Transverse colon (tissue), 4 donors: ENCODE data around the gene PAQR9. TPM values are rescaled to one million over a fixed set of nuclear protein-coding genes. Genes with fewer than 3 reads are reported as not detected.

Experiments used
- DNase-seq: peaks from one replicate; pipeline ENCODE4 v3.0.0-alpha.2; 2019
- H3K27ac ChIP-seq, 4 donors: fragments of 200-600 bp; sonication (generic); 2 replicates each; pipeline ENCODE4 v1.5.1; 2016 to 2018; ENCODE audit warnings: inconsistent platforms in 4 of 4
- H3K27me3 ChIP-seq: fragments of 200-600 bp; sonication (generic); 2 replicates; pipeline ENCODE4 v1.5.1; 2017; ENCODE audit warnings: inconsistent platforms
- H3K36me3 ChIP-seq, 4 donors: fragments of 200-600 bp; sonication (generic); 2 replicates each; pipeline ENCODE4 v1.5.1; 2017 to 2019; ENCODE audit warnings: inconsistent platforms in 4 of 4
- H3K4me1 ChIP-seq, 4 donors: fragments of 200-600 bp; sonication (generic); 2 replicates each; pipeline ENCODE4 v1.5.1; 2017 to 2020; ENCODE audit warnings: inconsistent platforms in 4 of 4
- H3K4me3 ChIP-seq, 4 donors: fragments of 200-600 bp; sonication (generic); 1 replicate in 1 of 4; 2 replicates in 3 of 4; pipeline versions ENCODE4 v1.5.1 to v1.6.1; 2017 to 2019; ENCODE audit warnings: inconsistent platforms in 4 of 4
- H3K9me3 ChIP-seq, 2 donors: fragments of 200-600 bp; sonication (generic); 2 replicates each; pipeline ENCODE4 v1.5.1; 2017 to 2019; ENCODE audit warnings: inconsistent platforms in 2 of 2
- EP300 ChIP-seq: sonication (generic); formaldehyde crosslinking; IDR thresholded peaks from one replicate; pipeline ENCODE4 v1.6.1; 2017; ENCODE audit warnings: antibody characterized with exemption, low read depth
- POLR2A ChIP-seq: fragments of 450-650 bp; IDR thresholded peaks from one replicate; pipeline ENCODE4 v1.6.1; 2016; ENCODE audit warnings: antibody characterized with exemption, mild to moderate bottlenecking, moderate library complexity
- POLR2AphosphoS5 ChIP-seq, 3 donors: sonication (generic); formaldehyde crosslinking; IDR thresholded peaks; one replicate each; pipeline ENCODE4 v1.6.1; 2016; ENCODE audit warnings: antibody characterized with exemption in 3 of 3
- WGBS, 2 donors: methylation state at CpG; one replicate each; pipeline ENCODE4 v1.1.5; 2018; ENCODE audit warnings: low coverage in 1 of 2; 5-methylcytosine and 5-hydroxymethylcytosine counted together
- in situ Hi-C, 4 donors: fragments of 200-750 bp; cut with MboI; loops; one replicate each; pipeline versions ENCODE4 v1.15.0 to v1.15.1; 2017; ENCODE audit warnings: low sequenced_read_pairs in 3 of 4, low pct_ligation_motif_present in 1 of 4, low pct_unique_long_range_greater_than_20kb in 1 of 4
- intact Hi-C: fragments of 100-400 bp; cut with DNase I; formaldehyde crosslinking; loops from one replicate; pipeline ENCODE4 v1.15.1; 2023; ENCODE audit warnings: low total_unique reads
- total RNA-seq, 4 donors: library from RNA; depleted of rRNA; stranded (reverse); fragments of >200 nt; gene quantifications; one replicate each; pipeline ENCODE4 v1.1.0, GENCODE V29; 2016
- TF ChIP-seq, protein P1 (sequence below), 5 experiments: fragments of 200-600 bp in 3 of 5; fragments of 450-650 bp in 2 of 5; sonication (generic) in 3 of 5; IDR thresholded peaks; 1 replicate in 2 of 5; 2 replicates in 3 of 5; pipeline ENCODE4 v1.5.1; 2016 to 2017; ENCODE audit warnings: antibody characterized with exemption in 5 of 5, inconsistent platforms in 3 of 5, mild to moderate bottlenecking in 2 of 5, moderate library complexity in 1 of 5

The PAQR9 gene
- total RNA-seq, 4 donors from 2014 or later = not detected

DNA sequence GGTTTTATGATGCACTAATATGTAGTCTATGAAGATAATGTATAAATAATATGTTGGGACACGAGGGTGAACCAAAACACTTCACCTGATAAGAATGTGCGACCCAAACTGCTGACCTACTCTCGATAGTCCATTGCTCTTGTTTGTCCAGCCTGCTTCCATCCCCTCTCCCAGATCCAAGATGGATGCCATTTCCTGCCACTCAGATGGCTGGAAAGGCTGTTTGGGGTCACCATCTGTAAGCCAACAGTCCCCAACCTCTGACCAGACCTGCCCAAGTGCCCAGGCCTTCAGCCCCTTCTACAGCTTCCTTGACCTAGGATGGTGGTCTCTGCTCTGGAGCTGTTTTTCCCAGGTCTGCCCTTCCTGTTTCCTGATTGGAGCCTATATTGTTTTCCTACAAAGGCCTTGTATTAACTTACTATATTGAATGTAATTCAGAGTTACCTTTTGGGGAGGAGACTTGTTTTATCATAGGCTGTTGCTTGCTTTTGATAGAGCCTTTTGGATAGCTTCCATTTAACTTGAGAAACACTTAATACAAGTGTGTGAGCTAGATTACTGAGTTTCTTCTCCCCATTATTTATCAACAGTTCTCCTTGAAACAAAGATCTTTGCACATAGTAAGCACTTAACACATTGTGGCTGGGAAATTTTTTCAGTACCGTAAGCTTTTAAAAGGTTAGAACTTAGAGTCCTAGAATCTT, 5.0 kb upstream of the PAQR9 start:
- intact Hi-C loops (no loop called here), in situ Hi-C loops (no loop called here)
- 77 to 94% methylated on average over 1 to 4 of the region's 4 CpGs for WGBS, 2 donors

DNA sequence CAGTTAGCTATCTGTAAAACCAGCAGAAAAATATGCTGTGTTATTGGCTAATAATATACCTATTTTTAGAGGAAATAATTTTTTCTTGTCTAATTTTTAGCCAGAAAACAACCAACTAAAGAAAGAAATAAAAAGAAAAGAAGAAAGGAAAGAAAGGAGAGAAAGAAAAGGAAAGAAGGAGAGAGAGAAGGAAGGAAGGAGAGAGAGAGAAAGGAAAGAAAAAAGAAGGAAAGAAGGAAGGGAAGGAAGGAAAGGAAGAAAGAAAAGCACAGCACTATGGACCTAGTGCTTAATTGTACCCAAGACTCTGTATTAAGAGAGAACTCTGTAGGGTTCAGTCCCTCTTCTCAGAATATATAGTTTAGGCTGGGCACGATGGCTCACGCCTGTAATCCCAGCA, 3.3 kb upstream of the PAQR9 start:
- H3K27ac ChIP-seq = no peak overlapping the region
- H3K36me3 ChIP-seq = no peaks in the 10 kb centered on the region
- peaks cover 0 to 10% (median 9%) of the 10 kb centered on the region in 4 donors for H3K4me1 ChIP-seq
- in situ Hi-C loops (no loop called here), intact Hi-C loops (no loop called here)
- H3K27me3 ChIP-seq = peaks cover 64% of the 10 kb centered on the region
- no peak for DNase-seq
- WGBS, 2 donors = 91% methylated on average over 2 of the region's 2 CpGs; no CpG with 5 or more reads in 1 of the 2 donors
- H3K9me3 ChIP-seq = no peaks in the 10 kb centered on the region
- no peak overlapping the region for H3K4me3 ChIP-seq
- no peak for TF ChIP-seq POLR2A

More for the DNA sequence above, 5.0 kb upstream of the PAQR9 start:
- H3K9me3 ChIP-seq = no peaks in the 10 kb centered on the region
- peaks cover 0 to 8% (median 6%) of the 10 kb centered on the region in 4 donors for H3K4me1 ChIP-seq
- peaks cover 50% of the 10 kb centered on the region for H3K27me3 ChIP-seq
- no peaks in the 10 kb centered on the region for H3K36me3 ChIP-seq
- no peak overlapping the region for H3K27ac ChIP-seq
- TF ChIP-seq, protein P1, sequence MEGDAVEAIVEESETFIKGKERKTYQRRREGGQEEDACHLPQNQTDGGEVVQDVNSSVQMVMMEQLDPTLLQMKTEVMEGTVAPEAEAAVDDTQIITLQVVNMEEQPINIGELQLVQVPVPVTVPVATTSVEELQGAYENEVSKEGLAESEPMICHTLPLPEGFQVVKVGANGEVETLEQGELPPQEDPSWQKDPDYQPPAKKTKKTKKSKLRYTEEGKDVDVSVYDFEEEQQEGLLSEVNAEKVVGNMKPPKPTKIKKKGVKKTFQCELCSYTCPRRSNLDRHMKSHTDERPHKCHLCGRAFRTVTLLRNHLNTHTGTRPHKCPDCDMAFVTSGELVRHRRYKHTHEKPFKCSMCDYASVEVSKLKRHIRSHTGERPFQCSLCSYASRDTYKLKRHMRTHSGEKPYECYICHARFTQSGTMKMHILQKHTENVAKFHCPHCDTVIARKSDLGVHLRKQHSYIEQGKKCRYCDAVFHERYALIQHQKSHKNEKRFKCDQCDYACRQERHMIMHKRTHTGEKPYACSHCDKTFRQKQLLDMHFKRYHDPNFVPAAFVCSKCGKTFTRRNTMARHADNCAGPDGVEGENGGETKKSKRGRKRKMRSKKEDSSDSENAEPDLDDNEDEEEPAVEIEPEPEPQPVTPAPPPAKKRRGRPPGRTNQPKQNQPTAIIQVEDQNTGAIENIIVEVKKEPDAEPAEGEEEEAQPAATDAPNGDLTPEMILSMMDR (IDR thresholded peaks at IDR 0.05) = no peak
- TF ChIP-seq POLR2A = no peak
- TF ChIP-seq EP300 = no peak
- TF ChIP-seq POLR2AphosphoS5 (IDR thresholded peaks at IDR 0.05) = no peak
- H3K4me3 ChIP-seq = no peak overlapping the region
- no peak for DNase-seq

DNA sequence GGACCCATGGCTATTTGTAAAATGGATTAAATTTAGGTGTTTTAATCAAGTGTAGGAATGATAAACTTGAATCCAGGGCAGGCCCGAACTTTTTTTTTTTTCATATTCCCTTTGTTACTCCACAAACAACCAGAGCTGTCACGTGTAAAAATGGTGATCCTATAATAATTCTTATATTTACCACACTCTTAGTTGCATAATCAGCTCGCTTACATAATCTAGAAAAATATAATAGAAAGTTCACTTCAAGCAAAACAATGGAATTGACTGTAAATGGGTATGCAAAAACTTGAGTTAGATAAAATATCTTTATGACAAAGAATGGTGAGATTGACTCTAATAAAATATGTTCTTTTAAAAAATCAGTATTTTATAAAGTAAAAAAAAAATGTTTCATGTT, 2.1 kb upstream of the PAQR9 start:
- Histone ChIP-seq H3K27me3 (peaks cover 71% of the 10 kb centered on the region), H3K36me3 (no peaks in the 10 kb centered on the region), H3K4me3 (no peak overlapping the region), H3K9me3 (no peaks in the 10 kb centered on the region), H3K27ac (no peak overlapping the region), H3K4me1 (peaks cover 0 to 10% (median 9%) of the 10 kb centered on the region in 4 donors)
- intact Hi-C loops (no loop called here), in situ Hi-C loops (no loop called here)
- TF ChIP-seq, protein P1 (IDR thresholded peaks at IDR 0.05) = no peak
- TF ChIP-seq POLR2A = no peak
- no peak for TF ChIP-seq EP300
- TF ChIP-seq POLR2AphosphoS5 (IDR thresholded peaks at IDR 0.05) = no peak
- WGBS, 2 donors = 79% methylated on average over 3 of the region's 3 CpGs
- no peak for DNase-seq

GRCh38 chr3:142963234-142963515, 299 bp downstream of the PAQR9 start:
- DNase-seq = no peak
- Histone ChIP-seq H3K9me3 (no peaks in the 10 kb centered on the region), H3K36me3 (no peaks in the 10 kb centered on the region), H3K4me1 (peaks cover 0 to 10% (median 9%) of the 10 kb centered on the region in 4 donors), H3K27me3 (peaks cover 85% of the 10 kb centered on the region), H3K4me3 (peak overlapping the region in 3 of 4 donors; percentile 39 to 60 (median 40)), H3K27ac (no peak overlapping the region)
- TF ChIP-seq EP300 (no peak), POLR2A (no peak), POLR2AphosphoS5 (IDR thresholded peaks at IDR 0.05) (no peak)
- TF ChIP-seq, protein P1 (IDR thresholded peaks at IDR 0.05) = no peak
- intact Hi-C loops = no loop called here
- 1% methylated on average over 31 of the region's 35 CpGs; no CpG with 5 or more reads in 1 of the 2 donors for WGBS, 2 donors
- in situ Hi-C loops = no loop called here
